ENCODE data around the gene CDK19.
"Not testable (repeated sequence)": the region's sequence is repeated elsewhere in the genome, so short reads cannot be mapped to it uniquely, and the experiment has no call there.

Gene CDK19

GRCh38 chr6:110608151-110608550 is 207.1 kb downstream of the CDK19 start:
- H3K4me3 ChIP-seq (ENCODE audit: low read depth, low read length), result no peak overlapping the region
- TF ChIP-seq CTCF (IDR thresholded peaks at IDR 0.05; ENCODE audit: control insufficient read depth, extremely low read depth, insufficient read depth), result no peak
- no peak for DNase-seq (ENCODE audit: low read depth)

- no peak for TF ChIP-seq CTCF (IDR thresholded peaks at IDR 0.05; ENCODE audit: control insufficient read depth, extremely low read depth, insufficient read depth)
- DNase-seq (ENCODE audit: low read depth), result no peak
- no peak overlapping the region for H3K4me3 ChIP-seq (ENCODE audit: low read depth, low read length)
These were observed 209.1 kb downstream of the CDK19 start for GRCh38 chr6:110606151-110606550.

- not testable (repeated sequence) for DNase-seq (ENCODE audit: low read depth); H3K4me3 ChIP-seq (ENCODE audit: low read depth, low read length)
These were observed 214.6 kb downstream of the CDK19 start for GRCh38 chr6:110600640-110601039.

- TF ChIP-seq CTCF (IDR thresholded peaks at IDR 0.05; ENCODE audit: control insufficient read depth, extremely low read depth, insufficient read depth), result no peak
- peak; percentile 19 for DNase-seq (ENCODE audit: low read depth)
These were observed 217.5 kb downstream of the CDK19 start for GRCh38 chr6:110597761-110598160.

GRCh38 chr6:110596354-110596753 is 218.9 kb downstream of the CDK19 start:
- H3K4me3 ChIP-seq (ENCODE audit: low read depth, low read length), result no peak overlapping the region
- peak; percentile 19 for DNase-seq (ENCODE audit: low read depth)
- no peak for TF ChIP-seq CTCF (IDR thresholded peaks at IDR 0.05; ENCODE audit: control insufficient read depth, extremely low read depth, insufficient read depth)

More at GRCh38 chr6:110597761-110598160, 217.5 kb downstream of the CDK19 start:
- no peak overlapping the region for H3K4me3 ChIP-seq (ENCODE audit: low read depth, low read length)

- no peak overlapping the region for H3K4me3 ChIP-seq (ENCODE audit: low read depth, low read length)
- no peak for DNase-seq (ENCODE audit: low read depth)
- no peak for TF ChIP-seq CTCF (IDR thresholded peaks at IDR 0.05; ENCODE audit: control insufficient read depth, extremely low read depth, insufficient read depth)
These were observed 220.2 kb downstream of the CDK19 start for GRCh38 chr6:110595112-110595511.

- no peak for DNase-seq (ENCODE audit: low read depth)
- H3K4me3 ChIP-seq (ENCODE audit: low read depth, low read length), result no peak overlapping the region
- no peak for TF ChIP-seq CTCF (IDR thresholded peaks at IDR 0.05; ENCODE audit: control insufficient read depth, extremely low read depth, insufficient read depth)
These were observed 221.6 kb downstream of the CDK19 start for GRCh38 chr6:110593637-110594036.

Measured in LNCaP clone FGC (cell line).